GM18873 (cell line): Measurements from ENCODE around the gene DNPEP.
"Not testable (repeated sequence)": the region's sequence is repeated elsewhere in the genome, so short reads cannot be mapped to it uniquely, and the experiment has no call there.

Source experiments
- ATAC-seq: cut with Tn5 transposase; IDR thresholded peaks from one replicate; pipeline ENCODE4 v1.9.1; 2021; ENCODE audit warnings: mild to moderate bottlenecking, moderate library complexity, moderate number of reproducible peaks; ENCODE audit not compliant: unreplicated experiment, low FRiP score

The DNPEP gene

DNA sequence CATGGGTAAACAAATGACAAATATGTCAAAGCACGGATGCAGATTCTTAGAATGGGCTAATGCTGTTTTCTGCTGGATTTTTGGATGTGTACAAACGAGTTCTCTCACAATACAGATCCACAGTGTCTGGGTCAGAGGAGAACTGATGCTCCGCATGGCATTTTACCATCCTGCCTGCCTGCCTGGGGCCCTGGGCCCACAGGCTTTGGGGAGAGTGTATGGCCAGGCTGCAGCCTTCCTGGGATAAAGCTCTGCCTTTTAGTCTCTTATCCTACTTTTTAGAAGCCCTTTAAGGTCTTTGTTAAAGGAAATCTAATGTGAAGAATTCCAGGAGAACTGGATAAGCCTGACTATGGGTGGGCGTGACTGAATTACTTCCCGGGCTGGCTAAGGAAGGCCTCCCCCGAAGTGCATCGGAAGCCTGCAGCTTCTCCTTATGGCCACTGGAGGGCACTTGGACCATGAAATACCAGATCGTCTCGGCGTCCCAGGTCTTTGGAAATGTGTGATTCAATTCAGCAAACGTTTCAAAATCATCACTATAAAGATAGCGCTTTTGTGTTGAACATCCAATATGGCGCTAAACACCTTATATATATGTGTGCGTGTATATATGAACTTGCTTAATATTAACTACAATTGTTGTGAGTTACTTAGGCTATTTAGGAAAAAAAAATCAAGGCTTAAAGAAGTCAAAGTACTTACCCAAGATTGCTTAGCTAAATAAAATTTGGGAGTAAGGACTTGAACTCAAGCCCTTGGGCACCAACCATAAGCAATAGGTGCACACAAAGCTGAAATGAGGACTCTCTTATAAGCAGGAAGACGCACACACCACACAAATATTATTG lies 15.2 kb upstream of the DNPEP start:
- no peak for ATAC-seq

DNA sequence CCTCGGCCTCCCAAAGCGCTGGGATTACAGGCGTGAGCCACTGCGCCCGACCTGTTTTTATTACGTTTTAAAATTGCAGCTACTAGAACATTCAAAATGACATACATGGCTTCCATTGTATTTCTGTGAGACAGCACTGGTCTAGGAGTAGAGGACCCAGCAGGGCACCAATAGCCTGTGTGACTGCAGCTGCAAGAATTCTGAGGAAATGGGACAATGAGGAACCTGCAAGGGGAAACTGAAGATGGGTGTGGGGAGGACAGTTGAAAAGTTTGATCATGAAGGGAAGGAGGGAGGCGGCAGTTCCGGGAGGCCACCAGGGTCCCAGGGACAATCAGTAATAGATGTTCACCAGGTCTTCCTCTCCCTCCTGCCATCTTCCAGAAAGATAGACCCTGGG lies 13.9 kb upstream of the DNPEP start:
- ATAC-seq: no peak

DNA sequence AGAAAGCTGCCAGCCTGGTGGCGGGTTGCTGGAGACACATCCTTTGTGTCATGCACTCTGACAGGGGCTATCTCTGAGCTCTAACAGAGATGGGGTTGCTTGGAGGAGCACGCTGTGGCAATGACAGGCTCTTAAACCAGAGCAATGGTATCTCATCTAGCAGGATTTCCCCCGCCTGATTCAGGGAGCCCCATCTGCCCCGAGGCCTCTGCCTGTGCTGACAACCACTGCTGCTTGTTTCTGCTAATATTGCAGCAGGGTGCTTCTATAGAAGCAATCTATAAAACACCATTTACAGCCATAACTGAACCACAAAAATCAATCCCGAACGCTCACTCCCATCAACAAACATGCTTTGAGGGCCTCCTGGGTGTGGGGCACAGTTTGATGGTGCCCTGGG lies 12.8 kb upstream of the DNPEP start:
- ATAC-seq: no peak

DNA sequence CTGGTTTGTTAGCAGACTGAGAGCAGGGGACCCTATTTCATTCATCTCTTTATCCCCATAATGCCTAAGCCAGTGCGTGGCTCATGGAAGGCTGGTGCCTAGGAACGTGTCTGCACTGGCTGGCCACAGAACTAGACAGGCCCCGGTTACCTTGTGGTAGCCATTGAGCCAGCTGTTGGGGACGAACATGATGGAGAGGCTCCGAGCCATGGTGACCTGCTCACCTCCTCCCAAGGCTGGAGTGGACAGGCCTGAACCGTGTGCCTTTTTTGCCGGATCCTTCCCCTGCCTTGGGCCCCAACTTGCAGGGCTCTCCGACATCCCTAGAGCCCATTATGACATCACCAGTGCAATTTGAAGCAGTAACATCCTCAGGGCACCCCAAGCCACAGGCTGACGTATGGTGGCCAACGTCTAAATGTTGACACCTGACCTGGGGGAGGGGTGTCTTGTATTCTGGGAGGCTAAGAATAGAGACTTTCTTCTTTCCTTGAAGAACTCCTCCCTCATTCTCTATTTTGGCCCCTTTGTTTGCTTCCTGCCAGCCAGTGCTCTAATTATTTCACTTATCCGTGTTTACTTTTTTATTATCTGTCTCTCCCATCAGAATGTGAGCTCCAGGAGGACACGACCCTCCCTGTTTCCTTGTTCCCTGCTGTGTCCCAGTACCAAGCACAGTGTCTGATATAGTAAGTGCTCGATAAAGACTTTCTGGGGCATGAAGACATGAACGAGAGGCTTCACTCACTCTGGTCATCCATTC lies 12.2 kb upstream of the DNPEP start:
- ATAC-seq: no peak

DNA sequence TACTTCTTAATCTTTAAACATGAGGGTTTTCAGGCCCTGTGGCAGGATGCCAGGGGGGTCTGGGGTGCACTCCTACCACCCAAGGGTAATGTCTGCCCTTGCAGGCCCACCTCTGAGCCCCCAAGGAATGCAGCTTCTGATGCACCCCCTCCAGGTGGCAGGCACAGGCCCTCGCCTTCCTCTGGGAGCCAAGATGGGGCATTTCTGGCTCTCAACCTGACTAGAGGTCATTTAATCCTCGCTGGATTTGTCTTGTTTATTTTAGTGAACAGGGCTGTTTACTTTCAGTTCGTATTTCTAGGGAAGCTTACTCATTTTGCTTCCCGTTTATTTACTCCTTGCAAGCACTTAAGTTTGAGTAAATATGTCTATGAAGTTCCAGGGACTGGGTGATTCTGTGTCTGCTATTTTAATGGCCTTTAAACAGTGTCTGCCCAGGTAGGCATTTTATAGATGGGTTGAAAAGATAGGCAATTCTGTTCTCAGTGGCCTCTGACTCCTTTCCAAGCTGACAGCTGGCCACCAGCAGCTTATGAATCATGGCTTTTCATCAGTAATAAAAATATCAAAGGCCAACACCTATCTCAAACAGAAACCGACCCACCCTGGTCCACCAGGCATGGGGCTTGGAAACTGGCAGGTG lies 11.1 kb upstream of the DNPEP start:
- no peak for ATAC-seq

DNA sequence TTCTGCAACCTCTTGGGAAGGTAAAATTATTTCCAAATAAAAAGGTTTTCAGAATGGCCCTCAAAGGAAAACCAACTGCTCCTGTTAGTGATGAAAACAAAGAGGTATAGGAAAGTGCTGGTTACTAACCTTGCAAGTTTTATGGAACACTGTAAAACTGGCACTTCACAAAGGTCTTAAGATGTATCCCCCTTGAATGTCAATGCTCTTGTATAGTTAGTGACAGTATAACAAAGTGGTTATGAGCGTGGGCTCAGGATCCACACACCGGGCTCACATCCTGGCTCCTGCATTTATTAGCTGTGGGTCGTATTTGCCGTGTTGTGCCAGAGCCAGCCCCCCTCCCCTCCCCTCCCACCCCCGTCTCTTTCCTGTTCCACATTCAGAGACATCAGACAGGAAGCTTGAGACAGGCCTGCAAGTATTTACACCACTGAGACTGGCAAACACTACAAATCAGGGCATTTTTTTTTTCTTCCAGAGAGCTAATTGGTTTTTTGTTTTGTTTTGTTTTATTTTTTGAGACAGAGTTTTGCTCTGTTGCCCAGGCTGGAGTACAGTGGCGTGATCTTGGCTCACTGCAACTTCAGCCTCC lies 9.2 kb upstream of the DNPEP start:
- ATAC-seq: no peak

DNA sequence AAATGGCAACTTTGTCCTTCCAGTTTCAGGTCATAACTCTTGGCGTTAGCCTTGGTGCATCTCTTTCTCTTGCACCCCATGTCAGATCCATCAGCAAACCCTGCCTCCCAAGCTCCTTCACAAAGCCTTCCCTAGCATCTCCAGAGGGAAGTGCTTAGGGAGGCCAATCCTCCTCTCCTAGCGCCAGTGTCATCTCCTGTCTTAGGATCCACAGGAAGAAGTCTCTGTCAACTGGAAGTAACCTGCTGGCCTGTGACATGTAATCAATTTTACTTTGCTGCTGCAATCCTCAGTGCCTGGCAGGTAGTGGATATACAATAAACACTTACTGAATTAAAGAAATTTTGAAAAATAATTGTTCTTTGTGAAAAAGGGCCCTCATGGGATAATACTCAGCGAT lies 7.9 kb upstream of the DNPEP start:
- no peak for ATAC-seq

DNA sequence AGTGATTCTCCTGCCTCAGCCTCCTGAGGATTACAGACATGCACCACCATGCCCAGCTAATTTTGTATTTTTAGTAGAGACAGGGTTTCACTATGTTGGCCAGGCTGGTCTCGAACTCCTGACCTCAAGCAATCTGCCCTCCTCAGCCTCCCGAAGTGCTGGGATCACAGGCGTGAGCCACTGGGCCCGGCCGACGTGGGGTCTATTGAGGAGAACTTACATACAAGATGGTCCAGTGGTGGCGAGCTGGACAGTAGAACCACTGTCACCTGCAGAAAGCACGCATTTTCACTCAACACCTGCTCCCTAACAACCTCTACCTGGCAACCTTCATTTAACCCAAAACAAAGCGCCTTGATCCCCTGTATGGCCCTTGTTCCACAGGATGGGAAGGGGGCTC lies 7.3 kb upstream of the DNPEP start:
- not testable (repeated sequence) for ATAC-seq

DNA sequence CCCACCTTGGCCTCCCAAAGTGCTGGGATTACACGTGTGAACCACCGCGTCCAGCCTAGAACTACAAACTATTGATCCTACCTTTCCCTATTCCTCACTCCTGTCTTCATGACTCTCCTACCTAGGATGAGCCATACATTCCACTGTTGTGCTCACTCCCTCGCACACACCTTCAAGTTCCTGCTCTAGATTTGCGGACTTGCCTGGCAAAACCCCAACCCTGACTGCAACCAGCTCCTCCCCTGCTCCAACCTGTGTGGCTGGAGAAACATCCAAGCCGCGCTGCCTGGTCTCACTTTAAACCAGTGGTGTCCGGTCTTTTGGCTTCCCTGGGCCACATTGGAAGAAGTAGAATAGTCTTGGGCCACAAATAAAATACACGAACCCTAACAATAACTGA lies 5.0 kb upstream of the DNPEP start:
- ATAC-seq: no peak

DNA sequence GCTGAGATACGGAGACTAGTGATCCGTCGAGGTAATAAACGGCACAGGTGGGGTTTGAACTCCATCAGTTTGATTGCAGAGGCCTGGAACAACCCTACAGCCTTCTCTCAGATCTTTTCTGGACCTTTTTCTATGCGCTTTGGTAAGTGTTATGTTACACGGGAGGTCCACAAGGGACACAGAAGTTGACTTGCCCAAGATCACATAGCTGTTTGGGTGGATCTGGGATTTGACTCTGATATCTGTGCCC lies 1.1 kb upstream of the DNPEP start:
- ATAC-seq: no peak

DNA sequence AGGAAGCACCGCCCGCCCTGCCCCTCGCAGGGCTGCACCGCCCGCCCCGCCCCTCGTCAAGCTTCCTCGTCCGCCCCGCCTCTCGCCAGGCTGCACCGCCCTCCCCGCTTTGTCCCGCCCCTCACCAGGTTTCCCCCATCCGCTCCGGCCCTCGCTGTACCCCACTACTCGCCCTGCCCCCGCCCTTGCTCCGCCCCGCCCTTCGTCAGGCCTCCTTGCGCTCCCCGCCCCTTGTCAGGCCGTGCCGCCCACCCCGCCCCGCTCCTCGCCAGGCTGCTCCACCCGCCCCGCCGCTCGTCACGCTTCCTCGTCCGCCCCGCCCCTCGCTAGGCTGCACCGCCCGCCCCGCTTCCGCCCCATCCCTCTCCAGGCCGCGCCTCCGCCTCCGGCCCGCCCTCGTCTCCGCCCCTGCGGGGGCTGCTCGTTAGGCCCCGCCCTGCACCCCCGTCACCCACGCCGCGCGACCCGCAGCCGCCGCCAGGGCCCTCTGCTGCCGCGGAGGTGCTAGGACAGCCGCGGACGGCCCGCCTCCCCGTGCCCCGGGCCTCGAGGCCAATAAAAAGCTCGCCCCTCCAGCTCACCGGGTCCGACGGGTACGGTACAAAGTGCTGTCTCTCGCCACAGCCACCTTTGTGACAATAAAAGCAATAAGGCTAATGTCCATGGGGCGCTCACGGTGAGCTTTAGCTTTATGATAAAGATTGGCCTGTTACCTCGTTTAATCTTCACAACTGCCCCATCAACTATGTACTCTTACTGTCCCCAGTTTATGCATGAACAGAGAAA lies 602 bp upstream of the DNPEP start:
- peak; percentile 72 for ATAC-seq

DNA sequence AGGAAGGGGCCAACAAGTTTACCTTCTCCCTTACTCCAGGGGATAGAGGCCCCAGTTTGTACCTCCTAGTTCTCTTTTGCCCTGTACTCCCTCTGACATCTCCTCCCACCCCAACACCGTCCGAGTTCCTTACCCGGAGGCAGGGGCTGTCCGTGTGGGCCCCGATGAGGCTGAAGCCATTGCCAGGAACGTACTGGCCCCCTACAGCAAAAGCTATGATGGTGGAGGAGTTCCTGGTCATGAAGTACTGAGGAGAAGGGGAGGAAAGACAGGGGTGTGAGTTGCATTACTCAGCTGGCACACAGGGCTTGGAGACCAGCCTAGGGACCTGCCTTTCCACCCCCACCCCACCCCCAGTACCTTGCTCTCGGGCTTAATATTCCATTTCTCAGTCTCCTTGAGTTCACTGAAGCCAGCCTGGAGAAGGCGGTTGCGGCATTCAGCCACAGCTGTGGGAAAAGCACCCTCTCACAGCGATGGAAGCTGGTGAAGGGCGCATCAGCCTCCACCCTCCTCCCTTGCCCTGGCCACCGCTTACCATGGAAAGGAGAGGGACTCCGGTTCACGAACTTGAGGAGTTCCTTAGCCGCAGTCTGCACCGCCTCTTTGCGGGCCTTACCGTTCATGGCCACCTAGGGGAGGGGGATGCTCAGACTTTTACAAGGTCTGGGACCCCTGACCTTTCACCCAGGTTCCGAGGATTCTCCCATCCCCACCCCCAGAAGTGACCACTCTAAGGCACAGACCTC lies 1.0 kb downstream of the DNPEP start:
- no peak for ATAC-seq

DNA sequence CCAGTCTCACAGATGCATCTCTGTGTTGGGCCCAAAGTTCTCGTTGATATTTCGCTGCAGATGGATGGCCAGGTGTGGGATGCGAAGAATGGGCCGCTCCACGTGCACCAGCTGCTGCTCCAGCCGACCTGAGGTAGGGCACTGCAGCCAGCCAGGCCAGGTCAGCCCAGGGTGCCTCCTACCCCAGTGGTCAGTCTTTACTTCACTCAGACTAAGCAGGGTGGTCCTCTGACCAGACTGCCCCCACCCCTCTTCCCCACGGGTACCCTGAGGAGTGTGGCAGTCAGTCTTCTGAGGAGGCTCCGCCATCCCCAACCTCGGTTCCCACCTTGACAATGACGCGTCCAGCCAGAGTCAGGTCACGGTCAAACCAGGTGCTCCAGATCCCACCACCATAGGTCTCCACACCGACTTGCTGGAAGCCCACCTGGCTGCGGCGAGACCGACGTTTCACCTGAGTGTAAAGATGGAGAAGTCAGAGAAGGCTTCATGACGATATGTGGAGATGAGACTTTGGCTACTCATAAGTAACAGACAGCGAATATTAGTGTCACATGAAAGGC lies 1.7 kb downstream of the DNPEP start:
- no peak for ATAC-seq

DNA sequence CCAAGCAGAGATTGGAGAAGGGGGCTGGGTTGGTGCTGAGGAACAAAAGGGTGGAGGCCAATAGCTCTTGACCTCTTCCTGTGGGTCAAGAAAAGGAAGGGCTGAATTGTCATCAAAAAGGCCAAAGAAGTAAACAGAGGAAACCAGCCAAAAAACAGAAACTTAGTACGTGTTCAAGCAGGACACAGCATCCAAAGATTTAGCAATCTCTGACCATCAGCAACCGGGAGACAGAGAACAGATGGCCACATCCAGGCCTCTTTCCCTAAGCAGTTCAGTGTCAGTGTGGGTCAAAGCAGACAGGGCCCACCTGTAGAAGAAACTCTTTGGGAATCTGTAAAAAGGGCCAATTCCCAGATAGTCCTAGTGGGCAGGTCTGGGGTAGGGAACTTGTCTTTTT lies 2.9 kb downstream of the DNPEP start:
- ATAC-seq: no peak

DNA sequence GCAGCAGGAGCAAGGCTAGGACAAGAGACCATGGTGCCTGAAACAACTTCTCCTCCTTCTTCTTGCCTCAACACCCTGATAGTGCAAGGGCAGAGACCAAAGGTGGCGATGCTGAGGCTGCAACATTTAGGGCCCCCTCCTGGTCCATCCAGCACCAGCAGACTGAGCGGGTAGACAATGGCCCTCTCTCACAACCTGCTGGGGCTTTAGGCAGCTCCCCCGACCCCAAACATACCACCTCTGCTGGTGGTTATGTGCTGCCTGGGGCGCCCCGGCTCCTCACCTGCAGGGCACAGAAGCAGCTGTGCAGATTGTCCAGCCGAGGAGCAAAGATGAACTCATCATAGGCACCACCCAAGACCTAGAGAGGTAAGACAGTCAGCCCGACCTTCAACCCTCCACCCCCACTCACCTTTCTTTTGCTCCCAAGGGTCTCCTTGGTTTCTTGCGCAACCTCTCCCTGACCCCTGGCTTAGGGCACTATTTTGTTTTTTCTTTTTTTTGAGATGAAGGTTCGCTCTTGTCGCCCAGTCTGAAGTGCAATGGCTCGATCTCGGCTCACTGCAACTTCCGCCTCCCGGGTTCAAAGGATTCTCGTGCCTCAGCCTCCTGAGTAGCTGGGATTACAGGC lies 3.5 kb downstream of the DNPEP start:
- no peak for ATAC-seq

DNA sequence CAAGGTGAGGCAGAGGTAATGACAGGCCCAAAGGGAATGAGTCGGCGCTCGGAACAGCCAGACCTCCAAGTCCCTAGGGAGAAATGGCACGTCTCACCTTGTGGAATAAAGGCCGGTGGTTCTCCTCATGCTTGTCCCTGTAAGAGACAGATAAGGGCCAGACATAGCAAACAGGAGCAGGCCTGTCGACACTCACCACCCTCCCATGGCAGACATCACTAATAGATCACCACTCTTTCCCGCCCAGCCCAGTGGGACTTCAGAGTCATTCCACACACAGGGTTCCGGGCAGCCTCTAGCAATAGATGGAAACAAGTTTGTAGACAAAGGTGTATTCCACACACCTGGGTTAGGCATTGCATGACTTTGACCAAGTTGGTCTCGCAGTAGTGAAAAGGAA lies 6.3 kb downstream of the DNPEP start:
- ATAC-seq: no peak

DNA sequence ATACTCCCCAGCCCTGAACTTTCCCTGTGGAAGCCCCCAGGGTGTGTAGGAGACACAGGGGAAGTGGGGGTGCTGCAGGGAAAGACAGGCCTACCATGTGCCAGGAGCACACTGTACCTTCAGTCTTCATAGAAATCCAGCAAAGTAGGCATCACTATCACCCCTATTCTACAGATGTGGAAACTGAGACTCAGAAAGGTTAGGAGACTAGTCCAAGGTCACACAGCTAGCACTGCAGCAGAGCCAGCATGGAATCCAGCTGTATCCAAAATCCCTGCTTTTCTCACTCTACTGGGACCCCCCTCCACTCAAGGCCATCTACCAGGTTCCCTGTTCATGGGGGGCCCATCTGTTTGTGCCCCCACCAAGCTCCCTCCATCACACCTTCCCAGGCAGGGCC lies 6.8 kb downstream of the DNPEP start:
- no peak for ATAC-seq

DNA sequence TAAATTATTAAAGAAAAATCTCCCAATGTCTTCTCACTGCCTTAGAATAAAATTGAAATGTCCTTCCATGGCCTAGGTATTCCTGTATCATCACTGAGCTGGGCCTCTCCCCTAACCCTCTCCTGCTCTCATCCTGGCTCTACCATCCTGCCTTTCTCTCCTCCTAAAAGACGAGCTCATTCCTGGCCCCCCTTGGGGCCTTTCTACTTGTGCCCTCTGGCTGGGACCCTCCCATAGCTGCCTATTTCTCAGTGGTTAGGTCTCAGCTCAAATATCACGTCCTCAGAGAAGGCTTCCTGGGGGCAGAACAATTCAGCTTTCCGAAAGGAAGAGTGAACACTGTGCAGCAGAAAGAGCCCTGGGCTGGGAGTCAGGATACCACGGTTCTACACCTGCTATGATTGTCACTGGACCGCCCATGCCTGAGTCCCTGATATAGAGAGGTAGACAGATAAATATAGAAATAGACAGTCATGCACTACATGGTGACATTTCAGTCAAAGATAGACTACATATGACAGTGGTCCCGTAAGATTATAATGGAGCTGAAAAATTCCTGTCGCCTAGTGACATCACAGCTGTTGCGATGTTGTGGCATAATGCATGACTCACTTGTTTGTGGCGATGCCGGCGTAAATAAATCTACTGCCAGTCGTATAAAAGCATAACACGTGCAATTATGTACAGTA lies 9.4 kb downstream of the DNPEP start:
- no peak for ATAC-seq

DNA sequence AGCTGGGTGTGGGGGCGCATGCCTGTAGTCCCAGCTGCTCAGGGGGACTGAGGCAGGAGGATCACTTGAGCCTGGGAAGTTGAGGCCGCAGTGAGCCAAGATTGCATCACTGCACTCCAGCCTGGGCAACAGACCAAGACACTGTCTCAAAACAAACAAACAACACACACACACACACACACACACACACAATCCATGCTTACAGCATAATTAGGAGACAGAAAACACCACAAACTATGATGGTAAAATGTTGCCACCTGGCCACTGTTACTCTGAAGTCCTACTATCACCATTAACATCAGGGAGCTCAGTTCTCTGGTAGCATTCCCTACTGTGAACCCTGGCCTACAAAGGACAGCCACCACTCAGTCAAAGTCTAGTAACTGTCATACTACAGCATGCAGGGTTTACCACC lies 18.3 kb downstream of the DNPEP start:
- ATAC-seq: no peak
